Kidney epithelial cell (primary cell): ENCODE data around the gene OGA. TPM values are rescaled to one million over a fixed set of nuclear protein-coding genes. Genes with fewer than 3 reads are reported as not detected.

Source experiments
- DNase-seq: peaks from one replicate; pipeline ENCODE4 v3.0.0-alpha.2; 2010; ENCODE audit warnings: low read depth
- H3K27me3 ChIP-seq: 2 replicates; pipeline ENCODE4 v1.6.0; 2011; ENCODE audit warnings: low read length; ENCODE audit not compliant: control insufficient read depth, insufficient read depth
- H3K36me3 ChIP-seq: 2 replicates; pipeline ENCODE4 v1.5.1; 2011; ENCODE audit warnings: low read length; ENCODE audit not compliant: control insufficient read depth, insufficient read depth
- H3K4me3 ChIP-seq: 2 replicates; pipeline ENCODE4 v1.5.1; 2011; ENCODE audit warnings: low read depth, mild to moderate bottlenecking, control low read depth, low read length
- total RNA-seq: library from RNA; depleted of rRNA; stranded (reverse); fragments of >200 nt; gene quantifications from 2 replicates; pipeline ENCODE4 v1.2.3, GENCODE V29; 2015
- TF ChIP-seq, protein P1 (sequence below): IDR thresholded peaks from 2 replicates; pipeline ENCODE4 v1.5.1; 2011; ENCODE audit warnings: mild to moderate bottlenecking, moderate library complexity, low read length, control low read depth, inconsistent platforms; ENCODE audit not compliant: insufficient read depth, poor library complexity, severe bottlenecking

OGA gene
- total RNA-seq, 1 donor from 2014 or later, result 78.9 TPM

DNA sequence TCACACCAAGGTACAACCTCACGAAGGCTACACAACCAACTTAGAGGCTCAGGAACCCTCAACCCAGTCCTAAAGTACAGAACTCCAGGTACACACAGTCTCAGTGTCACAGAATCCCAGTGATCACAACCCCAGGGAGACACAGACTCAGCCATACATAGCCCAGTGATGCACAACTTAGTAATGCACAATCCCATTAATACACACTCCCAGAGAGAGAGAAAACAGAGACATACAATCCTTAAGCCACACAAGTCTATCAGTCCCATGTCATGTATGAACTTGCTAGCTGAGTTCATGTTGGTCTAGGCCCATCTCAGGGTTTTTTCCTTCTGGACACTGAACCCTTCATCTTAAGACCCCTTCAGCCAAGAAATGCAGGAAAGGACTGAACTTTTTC, 20.8 kb upstream of the OGA start:
- H3K4me3 ChIP-seq, result no peak overlapping the region
- peaks cover 12% of the 10 kb centered on the region for H3K27me3 ChIP-seq
- no peaks in the 10 kb centered on the region for H3K36me3 ChIP-seq
- TF ChIP-seq, protein P1, sequence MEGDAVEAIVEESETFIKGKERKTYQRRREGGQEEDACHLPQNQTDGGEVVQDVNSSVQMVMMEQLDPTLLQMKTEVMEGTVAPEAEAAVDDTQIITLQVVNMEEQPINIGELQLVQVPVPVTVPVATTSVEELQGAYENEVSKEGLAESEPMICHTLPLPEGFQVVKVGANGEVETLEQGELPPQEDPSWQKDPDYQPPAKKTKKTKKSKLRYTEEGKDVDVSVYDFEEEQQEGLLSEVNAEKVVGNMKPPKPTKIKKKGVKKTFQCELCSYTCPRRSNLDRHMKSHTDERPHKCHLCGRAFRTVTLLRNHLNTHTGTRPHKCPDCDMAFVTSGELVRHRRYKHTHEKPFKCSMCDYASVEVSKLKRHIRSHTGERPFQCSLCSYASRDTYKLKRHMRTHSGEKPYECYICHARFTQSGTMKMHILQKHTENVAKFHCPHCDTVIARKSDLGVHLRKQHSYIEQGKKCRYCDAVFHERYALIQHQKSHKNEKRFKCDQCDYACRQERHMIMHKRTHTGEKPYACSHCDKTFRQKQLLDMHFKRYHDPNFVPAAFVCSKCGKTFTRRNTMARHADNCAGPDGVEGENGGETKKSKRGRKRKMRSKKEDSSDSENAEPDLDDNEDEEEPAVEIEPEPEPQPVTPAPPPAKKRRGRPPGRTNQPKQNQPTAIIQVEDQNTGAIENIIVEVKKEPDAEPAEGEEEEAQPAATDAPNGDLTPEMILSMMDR, result no peak
- DNase-seq, result no peak

DNA sequence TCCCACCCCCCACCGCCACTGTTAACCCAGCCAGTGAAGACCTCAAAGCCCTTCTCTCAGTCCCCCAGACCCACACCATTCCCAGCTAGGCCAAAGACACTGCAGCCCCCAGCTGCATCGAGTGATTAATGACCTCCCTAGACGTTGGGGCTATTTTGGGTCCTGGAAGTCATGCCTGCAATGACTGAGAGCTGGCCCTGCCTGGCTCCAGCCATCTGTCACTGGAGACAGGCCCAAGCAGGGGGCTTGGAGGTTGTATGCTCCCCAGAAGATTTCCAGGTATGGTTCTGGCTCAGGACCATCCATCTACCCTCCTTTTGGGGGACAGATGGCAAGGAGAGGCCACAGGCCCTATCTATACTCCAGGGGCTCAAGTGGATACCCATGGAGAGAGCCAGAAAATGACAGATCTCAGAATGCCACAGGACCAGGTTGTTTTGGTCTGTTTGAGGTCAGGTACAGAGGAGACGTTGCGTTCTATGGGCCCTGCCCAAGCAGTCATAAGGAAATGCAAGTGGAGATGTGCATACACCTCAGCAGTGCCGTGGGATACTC, 20.2 kb upstream of the OGA start:
- TF ChIP-seq, protein P1, result no peak
- Histone ChIP-seq H3K4me3 (no peak overlapping the region), H3K36me3 (no peaks in the 10 kb centered on the region), H3K27me3 (peaks cover 10% of the 10 kb centered on the region)
- DNase-seq, result no peak

DNA sequence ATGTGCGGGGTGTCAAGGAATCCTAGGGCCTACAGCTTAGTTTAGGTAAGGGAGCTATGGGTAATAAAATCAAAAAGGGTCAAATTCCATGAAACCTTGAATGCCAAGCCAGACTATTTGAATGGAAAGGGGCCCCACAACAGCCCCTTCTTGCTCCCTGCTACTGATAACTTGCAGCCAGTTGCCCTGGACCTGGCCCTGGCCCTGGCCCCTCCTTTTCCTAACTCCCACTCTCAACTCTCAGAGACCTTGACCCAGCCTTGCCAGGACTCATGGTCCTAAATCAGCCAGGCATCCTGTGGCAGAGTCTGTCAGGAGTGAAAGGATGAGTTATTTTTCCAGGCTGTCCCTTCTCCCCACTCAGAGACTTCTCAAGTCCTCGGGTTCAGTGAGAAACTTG, 19.5 kb upstream of the OGA start:
- TF ChIP-seq, protein P1, result no peak

GRCh38 chr10:101835362-101835761, 17.1 kb upstream of the OGA start:
- no peak for DNase-seq
- Histone ChIP-seq H3K4me3 (no peak overlapping the region), H3K27me3 (no peaks in the 10 kb centered on the region), H3K36me3 (no peaks in the 10 kb centered on the region)
- TF ChIP-seq, protein P1, result no peak

More for the DNA sequence above, 19.5 kb upstream of the OGA start:
- no peak for DNase-seq
- no peak overlapping the region for H3K4me3 ChIP-seq
- peaks cover 4% of the 10 kb centered on the region for H3K27me3 ChIP-seq
- H3K36me3 ChIP-seq, result no peaks in the 10 kb centered on the region

- no peak for DNase-seq
- TF ChIP-seq, protein P1, result no peak
- Histone ChIP-seq H3K27me3 (no peaks in the 10 kb centered on the region), H3K36me3 (no peaks in the 10 kb centered on the region), H3K4me3 (no peak overlapping the region)
These were observed 16.1 kb upstream of the OGA start for GRCh38 chr10:101834341-101834740.

DNA sequence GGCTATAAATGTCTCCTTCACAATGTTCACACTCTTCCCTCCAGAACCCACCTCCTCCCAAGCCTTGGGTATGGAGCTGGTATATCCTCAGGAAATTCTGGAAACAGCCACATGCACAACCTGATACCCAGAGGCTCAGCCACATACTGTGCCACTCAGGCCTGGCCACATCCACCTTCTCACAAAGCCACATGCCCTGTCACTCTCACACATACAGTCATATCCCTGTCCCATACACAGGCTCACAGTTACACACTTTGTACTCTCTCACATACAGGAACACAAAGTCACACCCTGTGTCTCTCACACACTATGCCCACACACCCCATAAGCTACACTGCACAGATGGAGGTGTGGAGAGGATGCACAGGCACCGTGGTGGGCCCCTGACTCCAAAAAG, 15.2 kb upstream of the OGA start:
- TF ChIP-seq, protein P1, result no peak
- H3K36me3 ChIP-seq, result no peaks in the 10 kb centered on the region
- DNase-seq, result no peak
- no peaks in the 10 kb centered on the region for H3K27me3 ChIP-seq
- no peak overlapping the region for H3K4me3 ChIP-seq
